ENCODE data around the gene MTERF4.

Gene MTERF4

GRCh38 chr2:241139531-241140444 lies 37.7 kb upstream of the MTERF4 start:
- H3K27ac ChIP-seq, result no peak overlapping the region
- H3K4me1 ChIP-seq (ENCODE audit: low read depth, poor library complexity, severe bottlenecking), result no peaks in the 10 kb centered on the region
- H3K36me3 ChIP-seq (ENCODE audit: insufficient read depth), result no peaks in the 10 kb centered on the region
- no peak overlapping the region for H3K4me3 ChIP-seq (IDR thresholded peaks at IDR 0.05; ENCODE audit: insufficient read depth, low read depth, low read length)
- H3K9ac ChIP-seq, result no peak overlapping the region
- no peak overlapping the region for H3K4me2 ChIP-seq
- H4K20me1 ChIP-seq (ENCODE audit: insufficient read depth), result no peaks in the 10 kb centered on the region
- no peak overlapping the region for H2AFZ ChIP-seq (ENCODE audit: low read depth)
- no peaks in the 10 kb centered on the region for H3K79me2 ChIP-seq (ENCODE audit: insufficient read depth, low read depth)
- TF ChIP-seq CTCF (conservative IDR thresholded peaks at IDR 0.05; ENCODE audit: low read depth, low read length), result no peak
- no peaks in the 10 kb centered on the region for H3K27me3 ChIP-seq (ENCODE audit: insufficient read depth, low read depth)

GRCh38 chr2:241138471-241138870 lies 36.4 kb upstream of the MTERF4 start:
- no peaks in the 10 kb centered on the region for H3K4me1 ChIP-seq (ENCODE audit: low read depth, poor library complexity, severe bottlenecking)
- H3K27ac ChIP-seq, result no peak overlapping the region
- H3K9ac ChIP-seq, result no peak overlapping the region
- no peaks in the 10 kb centered on the region for H3K36me3 ChIP-seq (ENCODE audit: insufficient read depth)
- no peaks in the 10 kb centered on the region for H3K79me2 ChIP-seq (ENCODE audit: insufficient read depth, low read depth)
- H4K20me1 ChIP-seq (ENCODE audit: insufficient read depth), result no peaks in the 10 kb centered on the region
- H3K4me3 ChIP-seq (IDR thresholded peaks at IDR 0.05; ENCODE audit: insufficient read depth, low read depth, low read length), result no peak overlapping the region
- no peak overlapping the region for H3K4me2 ChIP-seq
- H3K27me3 ChIP-seq (ENCODE audit: insufficient read depth, low read depth), result no peaks in the 10 kb centered on the region
- no peak for TF ChIP-seq CTCF (conservative IDR thresholded peaks at IDR 0.05; ENCODE audit: low read depth, low read length)
- H2AFZ ChIP-seq (ENCODE audit: low read depth), result no peak overlapping the region

GRCh38 chr2:241137276-241138190 lies 35.4 kb upstream of the MTERF4 start:
- no peaks in the 10 kb centered on the region for H3K79me2 ChIP-seq (ENCODE audit: insufficient read depth, low read depth)
- no peak overlapping the region for H3K4me2 ChIP-seq
- no peak overlapping the region for H3K9ac ChIP-seq
- no peak overlapping the region for H2AFZ ChIP-seq (ENCODE audit: low read depth)
- H3K4me1 ChIP-seq (ENCODE audit: low read depth, poor library complexity, severe bottlenecking), result no peaks in the 10 kb centered on the region
- H3K36me3 ChIP-seq (ENCODE audit: insufficient read depth), result no peaks in the 10 kb centered on the region
- no peak overlapping the region for H3K4me3 ChIP-seq (IDR thresholded peaks at IDR 0.05; ENCODE audit: insufficient read depth, low read depth, low read length)
- no peaks in the 10 kb centered on the region for H3K27me3 ChIP-seq (ENCODE audit: insufficient read depth, low read depth)
- TF ChIP-seq CTCF (conservative IDR thresholded peaks at IDR 0.05; ENCODE audit: low read depth, low read length), result no peak
- H3K27ac ChIP-seq, result no peak overlapping the region
- H4K20me1 ChIP-seq (ENCODE audit: insufficient read depth), result no peaks in the 10 kb centered on the region

- Histone ChIP-seq H3K27me3 (ENCODE audit: insufficient read depth, low read depth) (no peaks in the 10 kb centered on the region), H3K79me2 (ENCODE audit: insufficient read depth, low read depth) (no peaks in the 10 kb centered on the region), H3K27ac (no peak overlapping the region), H3K4me3 (IDR thresholded peaks at IDR 0.05; ENCODE audit: insufficient read depth, low read depth, low read length) (no peak overlapping the region), H3K36me3 (ENCODE audit: insufficient read depth) (no peaks in the 10 kb centered on the region), H2AFZ (ENCODE audit: low read depth) (no peak overlapping the region), H3K9ac (no peak overlapping the region), H3K4me1 (ENCODE audit: low read depth, poor library complexity, severe bottlenecking) (no peaks in the 10 kb centered on the region), H3K4me2 (no peak overlapping the region), H4K20me1 (ENCODE audit: insufficient read depth) (no peaks in the 10 kb centered on the region)
- TF ChIP-seq CTCF (conservative IDR thresholded peaks at IDR 0.05; ENCODE audit: low read depth, low read length), result no peak
Measured at GRCh38 chr2:241136661-241137260, 34.7 kb upstream of the MTERF4 start.

Data from KMS-11 (cell line).